GM18951 (cell line): ENCODE results near the gene LRRK1.

Experiments
- POLR2A ChIP-seq: IDR thresholded peaks from 4 replicates; pipeline ENCODE4 v1.6.1; 2011; ENCODE audit warnings: mild to moderate bottlenecking; ENCODE audit not compliant: insufficient read length, insufficient read depth; ENCODE audit errors: extremely low read depth
- in situ Hi-C: fragments of 300-500 bp; cut with MboI; formaldehyde crosslinking; loops from one replicate; pipeline ENCODE4 v1.12.0; 2022; ENCODE audit warnings: low sequenced_read_pairs, mixed read lengths, inconsistent platforms; ENCODE audit not compliant: unreplicated experiment

Gene LRRK1

DNA sequence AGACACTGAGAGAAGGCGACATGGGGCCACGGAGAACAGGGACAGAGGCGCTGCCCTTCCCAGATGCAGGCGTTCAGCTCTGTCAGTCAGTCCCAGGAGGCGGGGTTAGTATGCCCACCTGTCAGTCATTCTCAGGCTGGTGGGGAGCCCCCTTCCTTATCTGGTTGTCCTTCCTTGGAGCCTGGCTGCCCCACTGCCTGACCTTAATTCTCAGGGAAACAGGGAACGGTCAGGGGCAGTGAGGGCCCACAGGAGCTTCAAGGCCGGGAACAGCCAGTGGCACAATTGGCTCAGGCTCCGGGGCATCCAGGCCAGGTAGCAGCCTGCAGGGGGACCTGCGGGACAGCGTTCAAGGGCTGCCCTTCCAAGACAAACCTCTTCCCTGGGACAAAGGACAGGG lies 199.5 kb downstream of the LRRK1 start:
- TF ChIP-seq POLR2A: no peak
- in situ Hi-C loops: no loop called here

DNA sequence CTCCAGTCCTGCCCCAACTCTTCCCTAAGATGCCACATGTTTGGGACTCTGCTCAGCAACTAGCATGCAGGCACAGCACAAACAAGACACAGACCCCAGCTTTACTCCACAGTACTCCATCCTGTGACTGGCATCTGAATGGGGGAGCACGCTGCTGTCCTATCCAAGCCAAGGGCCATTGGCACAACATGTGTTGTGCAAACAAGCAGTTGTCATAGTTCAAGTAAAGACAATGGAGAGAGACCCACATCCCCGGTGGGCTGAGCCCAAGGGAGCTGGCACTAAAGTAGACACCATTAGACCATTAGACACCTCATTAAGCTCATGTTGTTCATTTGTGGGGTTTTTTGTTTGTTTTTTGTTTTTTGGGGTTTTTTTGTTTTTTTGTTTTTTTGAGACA lies 200.0 kb downstream of the LRRK1 start:
- in situ Hi-C loops: no loop called here
- no peak for TF ChIP-seq POLR2A
